ENCODE results near the gene EPHA4. TPM values are rescaled to one million over a fixed set of nuclear protein-coding genes. Genes with fewer than 3 reads are reported as not detected.

EPHA4 gene
- total RNA-seq, 2 donors from 2014 or later = 70.7 to 88.2 TPM

DNA sequence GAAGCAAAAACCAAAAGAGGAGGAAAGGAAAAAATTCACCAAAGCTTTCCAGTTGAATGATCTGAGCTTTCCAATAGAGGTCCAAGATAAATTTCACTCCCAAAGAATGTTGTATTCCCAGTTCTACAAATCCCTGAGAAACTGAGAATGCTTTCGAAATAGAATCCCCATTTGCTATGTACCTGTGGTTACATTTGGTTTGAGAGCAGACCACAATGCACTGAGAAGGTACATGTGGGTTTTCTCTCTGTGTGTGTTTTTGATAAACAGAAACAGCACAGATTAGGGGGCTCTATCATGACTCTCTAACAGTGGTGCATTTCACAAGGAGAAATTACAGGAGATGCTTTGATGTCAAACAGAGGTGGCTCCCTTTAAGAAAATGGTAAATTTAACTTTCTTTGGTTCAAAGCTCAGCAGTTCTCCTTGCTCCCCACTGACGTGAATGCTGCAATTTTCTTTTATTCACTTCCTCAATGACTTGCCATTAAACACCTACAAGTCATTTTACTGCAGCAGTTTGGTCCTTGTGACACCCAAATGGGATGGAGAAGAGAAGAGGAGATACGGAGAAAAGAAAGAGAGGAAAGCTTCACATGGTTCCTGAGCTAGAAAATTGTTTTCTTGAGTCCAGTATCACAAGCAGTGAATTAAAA is 108.7 kb downstream of the EPHA4 start:
- Mint-ChIP-seq H3K36me3 (ENCODE audit: low read depth) (no peaks in the 10 kb centered on the region), H3K4me1 (peaks cover 33% of the 10 kb centered on the region), H3K27me3 (no peaks in the 10 kb centered on the region), H3K4me3 (peak overlapping the region; percentile 75), H3K27ac (peak overlapping the region; percentile 75)
- no peaks in the 10 kb centered on the region for H3K9me3 ChIP-seq (ENCODE audit: control insufficient read depth, low read length, poor library complexity, severe bottlenecking)
- no peak for DNase-seq
- ATAC-seq = peak; percentile 67

DNA sequence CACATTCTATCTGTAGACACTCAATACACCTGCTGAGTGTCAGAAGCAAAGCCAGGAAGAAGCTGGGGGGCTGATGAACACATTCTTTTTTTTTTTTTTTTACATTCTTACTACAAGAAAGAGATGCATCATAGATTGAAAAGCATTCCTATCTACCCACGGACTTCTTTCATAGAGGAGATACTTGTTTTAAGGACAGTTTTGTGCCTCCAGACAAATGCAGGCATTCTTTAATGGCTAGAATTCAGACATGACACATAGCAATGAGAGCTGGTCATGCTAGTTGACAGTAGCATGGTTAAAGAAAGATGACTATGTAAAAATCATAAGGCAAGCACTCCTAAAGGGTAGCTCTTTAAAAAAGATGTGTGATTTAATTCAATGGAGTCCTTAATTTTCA is 110.2 kb downstream of the EPHA4 start:
- no peak for ATAC-seq
- H3K36me3 Mint-ChIP-seq (ENCODE audit: low read depth) = peaks cover 2% of the 10 kb centered on the region
- no peak overlapping the region for H3K4me3 Mint-ChIP-seq
- DNase-seq = no peak
- no peaks in the 10 kb centered on the region for H3K27me3 Mint-ChIP-seq
- peaks cover 32% of the 10 kb centered on the region for H3K4me1 Mint-ChIP-seq
- H3K9me3 ChIP-seq (ENCODE audit: control insufficient read depth, low read length, poor library complexity, severe bottlenecking) = no peaks in the 10 kb centered on the region
- H3K27ac Mint-ChIP-seq = no peak overlapping the region

DNA sequence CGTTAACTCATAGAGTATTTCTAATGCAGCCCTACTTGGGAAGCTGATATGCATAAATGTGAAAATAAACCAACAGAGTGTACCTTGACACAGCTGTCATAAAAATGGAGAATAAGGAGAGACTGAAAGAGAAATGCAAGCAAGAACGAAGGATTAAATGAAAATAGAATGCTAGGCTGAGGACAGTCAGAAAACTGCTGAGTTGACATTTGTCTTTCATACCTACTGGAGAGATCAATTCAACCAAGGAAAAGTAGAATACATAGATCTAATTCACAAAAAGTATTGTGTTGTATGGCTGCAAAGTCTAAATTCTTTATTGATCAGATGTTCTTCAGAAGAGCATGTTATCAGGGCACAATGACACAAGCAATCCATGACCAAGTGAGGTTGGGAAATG is 112.0 kb downstream of the EPHA4 start:
- H3K4me1 Mint-ChIP-seq = peaks cover 26% of the 10 kb centered on the region
- DNase-seq (no peak), ATAC-seq (no peak)
- H3K27ac Mint-ChIP-seq = no peak overlapping the region
- no peaks in the 10 kb centered on the region for H3K9me3 ChIP-seq (ENCODE audit: control insufficient read depth, low read length, poor library complexity, severe bottlenecking)
- no peak overlapping the region for H3K4me3 Mint-ChIP-seq
- H3K36me3 Mint-ChIP-seq (ENCODE audit: low read depth) = peaks cover 5% of the 10 kb centered on the region
- no peaks in the 10 kb centered on the region for H3K27me3 Mint-ChIP-seq

DNA sequence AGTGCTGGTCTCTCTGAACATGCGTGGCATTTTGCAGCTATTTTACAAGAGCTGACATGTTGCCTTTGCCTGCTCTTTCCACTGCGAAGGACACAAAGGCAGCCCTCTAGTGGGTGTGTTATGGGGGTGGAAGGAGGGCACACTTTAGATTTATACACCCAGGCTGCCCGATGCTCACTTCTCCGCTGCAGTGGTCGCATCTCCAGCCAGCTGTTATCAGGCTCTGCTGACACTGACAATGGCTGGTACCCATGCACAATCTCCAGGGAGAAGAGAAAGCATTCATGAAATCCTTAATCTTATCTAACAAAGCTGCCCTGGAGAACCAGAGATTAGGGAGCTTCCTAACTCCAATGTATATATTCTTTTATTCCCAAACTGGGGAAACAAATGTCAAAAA is 113.5 kb downstream of the EPHA4 start:
- ATAC-seq = no peak
- Mint-ChIP-seq H3K4me1 (peaks cover 18% of the 10 kb centered on the region), H3K4me3 (no peak overlapping the region), H3K27ac (no peak overlapping the region), H3K27me3 (no peaks in the 10 kb centered on the region), H3K36me3 (ENCODE audit: low read depth) (peaks cover 5% of the 10 kb centered on the region)
- no peaks in the 10 kb centered on the region for H3K9me3 ChIP-seq (ENCODE audit: control insufficient read depth, low read length, poor library complexity, severe bottlenecking)
- no peak for DNase-seq

DNA sequence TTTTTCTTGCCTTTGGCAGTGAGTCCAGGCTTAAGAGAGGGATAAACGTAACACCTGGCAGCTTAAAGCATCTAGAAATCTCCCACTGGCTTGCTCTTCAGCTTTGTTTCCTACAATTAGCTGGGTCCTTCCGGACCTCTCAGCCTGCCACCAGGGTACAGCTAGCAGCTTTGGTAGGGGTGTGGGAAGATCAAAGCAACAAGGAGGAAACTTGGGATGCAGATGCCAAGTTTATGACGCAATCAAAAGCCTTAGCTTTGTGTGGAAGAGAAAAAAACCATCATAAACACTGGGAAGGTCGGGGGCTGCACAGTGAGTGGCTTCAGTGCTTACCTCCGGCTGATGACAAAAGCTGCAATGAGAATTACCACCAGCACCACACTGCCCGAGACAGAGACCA is 116.9 kb downstream of the EPHA4 start:
- peaks cover 8% of the 10 kb centered on the region for H3K36me3 Mint-ChIP-seq (ENCODE audit: low read depth)
- no peak for ATAC-seq
- peaks cover 4% of the 10 kb centered on the region for H3K4me1 Mint-ChIP-seq
- no peaks in the 10 kb centered on the region for H3K9me3 ChIP-seq (ENCODE audit: control insufficient read depth, low read length, poor library complexity, severe bottlenecking)
- H3K27me3 Mint-ChIP-seq = no peaks in the 10 kb centered on the region
- H3K27ac Mint-ChIP-seq = no peak overlapping the region
- DNase-seq = no peak
- H3K4me3 Mint-ChIP-seq = no peak overlapping the region

DNA sequence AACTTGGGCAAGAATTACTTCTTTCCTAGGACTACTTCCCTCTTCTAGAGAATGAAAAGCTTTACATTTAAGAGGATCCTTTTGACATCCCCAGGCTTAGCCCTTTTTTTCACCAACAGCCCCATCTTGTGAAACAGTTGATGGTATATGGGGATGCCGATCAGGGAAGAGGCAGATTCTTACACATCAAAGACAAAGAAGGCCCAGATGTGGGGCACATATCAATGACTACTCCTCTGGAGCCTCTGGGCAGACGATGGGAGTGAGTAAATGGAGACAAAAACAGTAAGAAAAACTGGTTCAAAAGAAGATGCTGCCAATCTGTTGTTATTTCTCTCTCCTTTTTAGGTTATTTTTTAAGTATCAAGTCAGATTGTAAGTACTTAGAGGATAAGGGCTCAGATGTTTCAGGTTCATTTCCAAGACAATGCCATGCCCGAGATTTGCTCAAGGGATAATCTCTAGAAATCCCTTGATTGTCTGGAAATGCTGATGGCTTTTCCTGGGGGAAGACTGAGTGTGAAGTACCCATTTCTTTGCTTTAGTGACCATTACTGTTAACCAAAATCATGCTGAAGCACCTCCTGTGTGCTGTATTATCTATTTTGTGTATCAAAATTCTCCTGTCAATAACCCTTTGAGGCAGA is 117.5 kb downstream of the EPHA4 start:
- H3K36me3 Mint-ChIP-seq (ENCODE audit: low read depth) = peaks cover 8% of the 10 kb centered on the region
- DNase-seq (no peak), ATAC-seq (no peak)
- no peak overlapping the region for H3K4me3 Mint-ChIP-seq
- no peaks in the 10 kb centered on the region for H3K27me3 Mint-ChIP-seq
- no peak overlapping the region for H3K27ac Mint-ChIP-seq
- H3K4me1 Mint-ChIP-seq = peaks cover 4% of the 10 kb centered on the region
- no peaks in the 10 kb centered on the region for H3K9me3 ChIP-seq (ENCODE audit: control insufficient read depth, low read length, poor library complexity, severe bottlenecking)

DNA sequence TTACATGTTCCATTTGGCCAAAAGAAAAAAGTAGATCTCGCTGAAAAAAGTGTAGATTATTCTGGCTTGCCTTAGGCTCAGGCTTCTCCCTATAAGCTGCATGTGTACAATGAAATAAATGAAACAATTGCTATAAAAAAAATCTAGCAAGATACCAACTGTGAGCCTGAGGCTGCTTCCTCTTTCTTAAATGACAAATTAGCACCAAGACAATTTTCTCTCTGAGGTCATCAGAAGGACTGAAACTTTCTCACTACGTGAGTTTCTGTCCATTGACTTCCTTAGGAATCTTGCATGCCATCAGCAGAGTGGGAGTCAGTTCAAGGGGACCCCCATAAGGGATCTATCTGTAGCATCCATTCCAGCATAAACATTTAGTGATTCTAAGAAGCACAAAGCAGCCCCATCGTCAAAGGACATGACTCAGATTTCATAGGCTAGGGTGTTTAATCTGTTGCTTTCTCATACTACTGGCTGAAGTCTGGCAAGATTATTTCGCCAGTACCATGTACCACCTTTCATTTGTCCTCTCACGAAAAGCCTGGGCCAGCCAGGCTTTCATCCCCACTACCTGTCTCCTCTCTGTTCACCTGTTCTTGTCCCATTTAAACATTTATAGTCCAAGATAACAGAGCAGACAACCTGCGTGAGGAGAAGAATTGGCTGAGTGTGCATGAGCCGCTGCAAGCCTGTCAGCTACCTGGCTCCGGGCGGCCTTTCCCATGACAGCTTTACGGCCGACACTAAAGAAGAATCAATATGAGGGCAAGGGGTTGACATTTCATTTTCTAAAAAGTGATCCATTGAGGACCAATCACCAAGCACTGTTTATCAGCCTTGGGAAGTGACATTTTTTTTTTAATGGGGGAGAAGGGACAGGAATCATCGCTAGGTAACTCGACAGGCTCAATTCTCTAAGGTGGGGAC is 120.0 kb downstream of the EPHA4 start:
- H3K9me3 ChIP-seq (ENCODE audit: control insufficient read depth, low read length, poor library complexity, severe bottlenecking) = no peaks in the 10 kb centered on the region
- H3K27ac Mint-ChIP-seq = no peak overlapping the region
- peaks cover 5% of the 10 kb centered on the region for H3K4me1 Mint-ChIP-seq
- no peaks in the 10 kb centered on the region for H3K27me3 Mint-ChIP-seq
- no peak for DNase-seq
- no peak for ATAC-seq
- H3K4me3 Mint-ChIP-seq = peak overlapping the region; percentile 47
- peaks cover 6% of the 10 kb centered on the region for H3K36me3 Mint-ChIP-seq (ENCODE audit: low read depth)

DNA sequence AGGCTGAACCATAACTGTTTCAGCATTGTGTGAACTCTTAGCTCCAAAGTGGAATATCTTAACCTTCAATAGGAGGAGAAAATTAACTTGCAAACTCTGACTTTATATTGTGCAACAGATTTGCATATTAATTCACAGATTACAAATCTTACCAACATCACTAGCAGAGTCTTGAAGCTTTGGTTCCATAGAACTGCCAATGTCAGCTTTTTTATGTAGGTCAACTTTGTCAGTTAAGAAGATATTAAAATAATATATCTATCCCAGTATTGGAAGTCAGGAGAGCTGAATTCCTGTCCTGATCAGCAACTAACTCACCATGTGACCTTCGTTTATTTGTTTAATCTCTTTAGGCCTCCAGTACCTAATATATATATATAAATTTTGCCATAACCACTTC is 121.8 kb downstream of the EPHA4 start:
- DNase-seq (no peak), ATAC-seq (no peak)
- H3K36me3 Mint-ChIP-seq (ENCODE audit: low read depth) = peaks cover 3% of the 10 kb centered on the region
- no peak overlapping the region for H3K27ac Mint-ChIP-seq
- peaks cover 5% of the 10 kb centered on the region for H3K4me1 Mint-ChIP-seq
- H3K9me3 ChIP-seq (ENCODE audit: control insufficient read depth, low read length, poor library complexity, severe bottlenecking) = no peaks in the 10 kb centered on the region
- no peak overlapping the region for H3K4me3 Mint-ChIP-seq
- H3K27me3 Mint-ChIP-seq = no peaks in the 10 kb centered on the region

DNA sequence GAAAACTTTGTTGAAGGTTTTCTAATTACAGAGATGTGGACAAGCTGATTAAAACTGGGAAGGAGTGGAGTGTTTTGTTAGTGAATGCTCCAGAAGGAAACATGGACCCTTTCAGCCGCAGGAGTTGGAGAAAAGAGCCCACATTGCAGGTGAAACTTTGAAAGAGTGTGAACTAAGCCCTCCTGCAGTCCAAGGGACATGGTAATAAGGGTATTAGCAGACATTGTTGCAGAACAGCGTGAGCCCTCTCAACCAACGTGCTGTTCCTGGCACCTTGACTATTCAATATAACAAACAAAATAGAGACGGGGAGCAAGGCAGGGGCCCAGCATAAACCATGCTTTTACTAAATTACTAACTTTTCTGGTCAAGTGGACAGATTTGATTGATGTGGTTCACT is 122.7 kb downstream of the EPHA4 start:
- Mint-ChIP-seq H3K4me1 (peaks cover 5% of the 10 kb centered on the region), H3K27me3 (no peaks in the 10 kb centered on the region), H3K36me3 (ENCODE audit: low read depth) (peaks cover 3% of the 10 kb centered on the region), H3K4me3 (no peak overlapping the region), H3K27ac (no peak overlapping the region)
- no peak for ATAC-seq
- DNase-seq = no peak
- no peaks in the 10 kb centered on the region for H3K9me3 ChIP-seq (ENCODE audit: control insufficient read depth, low read length, poor library complexity, severe bottlenecking)

DNA sequence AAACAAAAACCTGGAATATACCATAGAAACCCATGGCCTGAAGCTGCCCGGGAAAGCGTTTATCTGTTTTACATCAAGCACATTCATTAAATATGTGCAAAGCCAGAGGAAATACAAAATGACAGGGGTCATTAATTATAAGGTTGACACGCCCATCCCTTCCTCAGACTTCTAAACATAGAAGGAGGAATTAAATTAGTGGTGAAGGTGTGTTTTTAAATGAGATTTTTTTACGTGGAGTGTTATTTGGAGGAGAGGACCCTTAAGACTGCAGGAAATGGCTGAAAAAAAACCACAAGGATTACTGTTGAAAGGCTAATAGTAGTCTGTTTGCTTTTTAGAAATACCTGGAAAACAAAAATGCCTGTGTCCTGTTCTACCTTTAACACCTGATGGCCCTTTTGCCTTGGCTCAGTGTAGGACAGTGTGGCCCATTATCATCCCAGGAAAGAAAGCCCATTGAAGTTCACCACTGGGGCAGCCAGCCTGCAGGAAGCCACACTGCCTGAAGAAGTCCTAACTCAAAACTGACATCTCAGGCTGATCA is 123.2 kb downstream of the EPHA4 start:
- H3K9me3 ChIP-seq (ENCODE audit: control insufficient read depth, low read length, poor library complexity, severe bottlenecking) = no peaks in the 10 kb centered on the region
- no peaks in the 10 kb centered on the region for H3K27me3 Mint-ChIP-seq
- peaks cover 3% of the 10 kb centered on the region for H3K36me3 Mint-ChIP-seq (ENCODE audit: low read depth)
- H3K27ac Mint-ChIP-seq = no peak overlapping the region
- no peak overlapping the region for H3K4me3 Mint-ChIP-seq
- DNase-seq (no peak), ATAC-seq (no peak)
- H3K4me1 Mint-ChIP-seq = peaks cover 5% of the 10 kb centered on the region

DNA sequence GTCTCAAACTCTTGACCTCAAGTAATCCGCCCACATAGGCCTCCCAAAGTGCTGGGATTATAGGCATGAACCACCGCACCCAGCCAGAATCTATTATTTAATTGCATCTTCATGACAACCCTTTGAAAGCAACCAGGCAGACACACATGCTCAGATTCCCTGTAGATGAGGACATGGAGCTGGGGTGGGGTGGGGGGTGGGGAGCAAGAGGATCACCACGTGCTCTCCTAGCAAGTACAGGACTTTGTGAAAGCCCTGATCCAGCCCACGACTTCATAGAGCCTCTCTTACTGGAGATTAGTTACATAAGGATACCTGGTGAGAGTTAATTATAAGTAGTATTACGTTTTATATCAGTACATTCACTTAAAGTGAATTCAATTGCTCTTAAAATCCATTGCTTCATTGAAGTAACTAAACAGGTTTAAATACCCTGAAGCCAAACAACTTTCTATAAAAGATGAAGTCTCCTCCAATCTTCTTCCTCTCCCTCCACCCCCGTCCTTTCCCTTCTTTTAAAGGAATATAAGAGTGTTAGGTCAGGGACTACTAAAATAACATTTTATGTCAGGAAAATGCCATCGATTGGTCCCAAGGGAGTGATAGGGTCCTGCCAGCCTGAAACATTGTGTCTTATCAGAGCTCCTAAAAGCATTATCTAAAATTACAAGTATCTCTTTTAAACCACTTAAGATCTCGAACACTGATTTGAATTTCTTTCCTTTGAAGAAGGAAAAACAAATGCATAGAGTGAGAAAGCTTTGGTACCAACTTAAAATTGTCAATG is 123.9 kb downstream of the EPHA4 start:
- ATAC-seq (no peak), DNase-seq (no peak)
- Mint-ChIP-seq H3K36me3 (ENCODE audit: low read depth) (peaks cover 3% of the 10 kb centered on the region), H3K27me3 (no peaks in the 10 kb centered on the region), H3K4me1 (peaks cover 5% of the 10 kb centered on the region), H3K4me3 (no peak overlapping the region), H3K27ac (no peak overlapping the region)
- no peaks in the 10 kb centered on the region for H3K9me3 ChIP-seq (ENCODE audit: control insufficient read depth, low read length, poor library complexity, severe bottlenecking)

DNA sequence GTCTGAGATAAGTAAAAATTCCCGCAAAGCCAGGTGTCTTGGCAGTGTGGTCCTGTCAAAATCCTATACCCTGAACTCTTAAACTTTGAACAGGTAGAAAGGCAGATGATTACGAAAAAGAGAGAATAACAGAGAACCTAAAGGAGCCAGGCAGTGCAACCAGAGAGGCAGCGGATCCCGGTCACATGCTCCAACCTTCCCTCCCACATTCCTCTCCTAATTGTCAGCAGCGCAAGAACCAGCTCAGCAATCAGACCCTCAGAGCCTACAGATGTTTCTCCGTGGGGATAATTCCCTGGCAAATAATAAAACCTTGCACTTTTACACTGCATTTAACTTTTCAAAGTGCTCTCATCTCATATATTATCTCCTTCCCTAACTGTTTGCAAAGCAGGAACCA is 124.8 kb downstream of the EPHA4 start:
- no peak overlapping the region for H3K27ac Mint-ChIP-seq
- DNase-seq (no peak), ATAC-seq (no peak)
- H3K9me3 ChIP-seq (ENCODE audit: control insufficient read depth, low read length, poor library complexity, severe bottlenecking) = no peaks in the 10 kb centered on the region
- peaks cover 5% of the 10 kb centered on the region for H3K4me1 Mint-ChIP-seq
- H3K27me3 Mint-ChIP-seq = no peaks in the 10 kb centered on the region
- peaks cover 2% of the 10 kb centered on the region for H3K36me3 Mint-ChIP-seq (ENCODE audit: low read depth)
- H3K4me3 Mint-ChIP-seq = no peak overlapping the region

DNA sequence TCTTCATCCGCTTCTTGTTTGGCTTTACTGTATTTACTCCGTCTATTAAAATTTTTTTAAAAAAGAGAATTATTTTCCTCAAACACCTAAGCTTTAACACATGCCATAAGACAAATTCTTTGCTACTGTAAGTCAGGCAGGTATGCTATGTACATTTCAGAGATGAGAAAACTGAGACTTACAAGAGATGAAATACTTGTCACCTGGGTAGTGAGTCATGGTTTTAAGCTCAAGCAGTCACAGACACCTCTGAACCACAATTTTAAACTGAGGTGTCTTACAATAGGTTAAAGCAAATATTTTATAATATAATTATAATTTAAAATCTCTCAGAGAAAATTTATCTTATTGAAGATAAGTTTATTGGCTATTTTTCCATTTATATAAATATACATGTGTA is 126.0 kb downstream of the EPHA4 start:
- no peak overlapping the region for H3K4me3 Mint-ChIP-seq
- H3K9me3 ChIP-seq (ENCODE audit: control insufficient read depth, low read length, poor library complexity, severe bottlenecking) = no peaks in the 10 kb centered on the region
- peaks cover 6% of the 10 kb centered on the region for H3K36me3 Mint-ChIP-seq (ENCODE audit: low read depth)
- no peak overlapping the region for H3K27ac Mint-ChIP-seq
- peaks cover 7% of the 10 kb centered on the region for H3K4me1 Mint-ChIP-seq
- DNase-seq (no peak), ATAC-seq (no peak)
- no peaks in the 10 kb centered on the region for H3K27me3 Mint-ChIP-seq
